GM12878 (cell line): ENCODE measurements around the gene CCIN. TPM values are rescaled to one million over a fixed set of nuclear protein-coding genes. Genes with fewer than 3 reads are reported as not detected.

ENCODE experiments used
- ATAC-seq: fragments of 200-7000 bp; cut with Tn5 transposase; 3 replicates; pipeline ENCODE4 v1.9.1; 2020; ENCODE audit warnings: mild to moderate bottlenecking, moderate library complexity
- BruUV-seq: library from RNA; stranded (reverse); fragments of 400-500 nt; replicated peaks from 2 replicates; lab custom pipeline; 2021; lab: Mats Ljungman, UMichigan
- CTCF ChIA-PET: fragments of 300-600 bp; sonication (Branson Sonifier 250); formaldehyde crosslinking; extraction: SDS; loops from one replicate; lab custom pipeline; 2021; ENCODE audit warnings: inconsistent platforms; lab: Yijun Ruan, JAX
- POLR2A ChIA-PET: fragments of 350-600 bp; formaldehyde crosslinking; extraction: SDS; loops from one replicate; lab custom pipeline; 2021; ENCODE audit warnings: inconsistent platforms; lab: Charles Lee
- RAD21 ChIA-PET: fragments of 300-600 bp; sonication (Branson Sonifier 250); formaldehyde crosslinking; loops from one replicate; lab custom pipeline; 2023; ENCODE audit warnings: antibody characterized with exemption; ENCODE audit not compliant: unreplicated experiment; lab: Charles Lee
- SMC1A ChIA-PET: fragments of 300-600 bp; sonication (Branson Sonifier 250); formaldehyde crosslinking; loops from one replicate; lab custom pipeline; 2023; ENCODE audit not compliant: unreplicated experiment, uncharacterized antibody; lab: Charles Lee
- DNase-seq: peaks from one replicate; pipeline ENCODE4 v3.0.0-alpha.2; 2011; ENCODE audit warnings: low read depth, low spot score
- FAIRE-seq: peaks from 3 replicates; lab custom pipeline; 2011; peaks lifted over from hg19 to GRCh38; lab: Jason Lieb, UNC
- H2AFZ ChIP-seq: 2 replicates; pipeline ENCODE4 v1.6.0; 2011; ENCODE audit warnings: low read depth, low read length, control low read depth; ENCODE audit not compliant: control insufficient read depth
- H3K27ac ChIP-seq: 2 replicates; pipeline ENCODE4 v1.5.1; 2011; ENCODE audit warnings: control low read depth; ENCODE audit not compliant: control insufficient read depth, insufficient read depth
- H3K27me3 ChIP-seq, 2 experiments: replicated peaks in 1 of 2; 2 replicates each; pipeline versions ENCODE4 v1.6.0 to v1.6.1; 2011; ENCODE audit warnings: low read length in 1 of 2; ENCODE audit not compliant: control insufficient read depth in 2 of 2, insufficient read depth in 2 of 2
- H3K36me3 ChIP-seq, 2 experiments: 2 replicates each; pipeline ENCODE4 v1.5.1; 2011; ENCODE audit warnings: low read length in 1 of 2; ENCODE audit not compliant: control insufficient read depth in 2 of 2, insufficient read depth in 2 of 2
- H3K4me1 ChIP-seq: 2 replicates; pipeline ENCODE4 v1.6.1; 2011; ENCODE audit warnings: mild to moderate bottlenecking, low read length, moderate library complexity, mixed read lengths; ENCODE audit not compliant: control insufficient read depth, insufficient read depth
- H3K4me2 ChIP-seq: 2 replicates; pipeline ENCODE4 v1.6.0; 2011; ENCODE audit warnings: control low read depth; ENCODE audit not compliant: control insufficient read depth, insufficient read depth
- H3K4me3 ChIP-seq: fragments of 200-600 bp; sonication (generic); 2 replicates; pipeline ENCODE4 v1.5.1; 2016
- H3K79me2 ChIP-seq: 2 replicates; pipeline ENCODE4 v1.6.0; 2011; ENCODE audit warnings: low read length; ENCODE audit not compliant: control insufficient read depth, insufficient read depth
- H3K9ac ChIP-seq: 2 replicates; pipeline ENCODE4 v1.8.0; 2011; ENCODE audit warnings: low read length, control low read depth, mixed read lengths; ENCODE audit not compliant: control insufficient read depth, insufficient read depth
- H3K9me3 ChIP-seq: replicated peaks from 3 replicates; pipeline ENCODE4 v1.5.1; 2011; ENCODE audit warnings: mild to moderate bottlenecking, low read length; ENCODE audit not compliant: control insufficient read depth, insufficient read depth
- H4K20me1 ChIP-seq: 2 replicates; pipeline ENCODE4 v1.6.0; 2011; ENCODE audit not compliant: control insufficient read depth, insufficient read depth
- BACH1 ChIP-seq: fragments of 450-650 bp; IDR thresholded peaks from 2 replicates; pipeline ENCODE4 v1.6.1; 2017; ENCODE audit warnings: mild to moderate bottlenecking, borderline replicate concordance
- BHLHE40 ChIP-seq, 2 experiments: fragments of 450-650 bp in 1 of 2; IDR thresholded peaks; 2 replicates each; pipeline ENCODE4 v1.6.1; 2011 to 2017; ENCODE audit warnings: low read depth in 2 of 2, borderline replicate concordance in 1 of 2, improper control_type of control experiment in 1 of 2, low read length in 1 of 2, mild to moderate bottlenecking in 1 of 2
- BMI1 ChIP-seq: fragments of 450-650 bp; IDR thresholded peaks from 2 replicates; pipeline ENCODE4 v1.6.1; 2016; ENCODE audit warnings: mild to moderate bottlenecking, moderate library complexity, borderline replicate concordance
- E4F1 ChIP-seq: fragments of 450-650 bp; IDR thresholded peaks from 2 replicates; pipeline ENCODE4 v1.6.1; 2018; ENCODE audit warnings: borderline replicate concordance, mild to moderate bottlenecking; ENCODE audit not compliant: partially characterized antibody
- FOXK2 ChIP-seq: fragments of 450-650 bp; IDR thresholded peaks from 2 replicates; pipeline ENCODE4 v1.6.1; 2017; ENCODE audit warnings: mild to moderate bottlenecking, moderate library complexity
- KLF5 ChIP-seq: fragments of 450-650 bp; IDR thresholded peaks from 2 replicates; pipeline ENCODE4 v1.6.1; 2014; ENCODE audit warnings: mild to moderate bottlenecking; ENCODE audit not compliant: partially characterized antibody
- NBN ChIP-seq: fragments of 450-650 bp; IDR thresholded peaks from 2 replicates; pipeline ENCODE4 v1.6.1; 2016
- RCOR1 ChIP-seq: conservative IDR thresholded peaks from 2 replicates; pipeline ENCODE4 v1.6.1; 2012; ENCODE audit warnings: low read depth, low read length, improper control_type of control experiment
- SRF ChIP-seq, 2 experiments: IDR thresholded peaks; 2 replicates each; pipeline ENCODE4 v1.6.1; 2011; ENCODE audit warnings: low read depth in 2 of 2, low read length in 2 of 2, mild to moderate bottlenecking in 1 of 2, moderate library complexity in 1 of 2
- TAF1 ChIP-seq: IDR thresholded peaks from 2 replicates; pipeline ENCODE4 v1.6.1; 2011; ENCODE audit warnings: mild to moderate bottlenecking, low read depth, low read length, borderline replicate concordance
- TCF12 ChIP-seq: IDR thresholded peaks from 2 replicates; pipeline ENCODE4 v1.6.1; 2011; ENCODE audit warnings: low read depth, mild to moderate bottlenecking, low read length
- ZNF274 ChIP-seq: IDR thresholded peaks from one replicate; pipeline ENCODE4 v1.8.0; 2011; ENCODE audit not compliant: insufficient read length, insufficient read depth
- ZZZ3 ChIP-seq: IDR thresholded peaks from 2 replicates; pipeline ENCODE4 v1.6.1; 2011; ENCODE audit warnings: low read depth; ENCODE audit not compliant: control insufficient read depth, insufficient read length
- WGBS: methylation state at CpG from one replicate; pipeline ENCODE4 v1.1.6; 2016; ENCODE audit warnings: low lambda C conversion rate; ENCODE audit not compliant: insufficient replicate concordance, insufficient coverage; ENCODE audit errors: missing lambda C conversion rate; 5-methylcytosine and 5-hydroxymethylcytosine counted together
- in situ Hi-C: fragments of 300-500 bp; cut with MboI; formaldehyde crosslinking; loops from 9 replicates; pipeline ENCODE4 v1.14.3; 2018; ENCODE audit warnings: mixed read lengths
- intact Hi-C: fragments of 100-400 bp; cut with micrococcal nuclease; formaldehyde crosslinking; loops from one replicate; pipeline ENCODE4 v1.14.2; 2022; ENCODE audit not compliant: unreplicated experiment
- polyA plus RNA-seq, 11 experiments: library from polyadenylated mRNA; depleted of rRNA in 4 of 11; unstranded in 6 of 11; stranded (reverse) in 5 of 11; fragments of >200 nt; fragmentation: Nextera tagmentation in 4 of 11; fragmentation: Illumina TruSeq in 1 of 11; extraction: Ambion mirVana in 4 of 11; extraction: Trizol in 1 of 11; gene quantifications; 1 replicate in 1 of 11; 2 replicates in 10 of 11; pipeline versions ENCODE4 v1.2.1 to v1.2.3, GENCODE V29; 2011 to 2016; ENCODE audit warnings: inconsistent platforms in 2 of 11, missing spikeins in 2 of 11, low read depth in 1 of 11
- total RNA-seq, 4 experiments: library from RNA; depleted of rRNA in 3 of 4; stranded (reverse); fragments of >200 nt in 3 of 4; fragmentation: Illumina TruSeq in 1 of 4; extraction: Trizol in 1 of 4; gene quantifications; 2 replicates each; pipeline versions ENCODE4 v1.2.1 to v1.2.3, GENCODE V29; 2013 to 2021
- TF ChIP-seq, protein P1 (sequence below): fragments of 450-650 bp; formaldehyde crosslinking; IDR thresholded peaks from 2 replicates; pipeline ENCODE4 v1.4.0; 2020; ENCODE audit warnings: mild to moderate bottlenecking, moderate library complexity
- TF ChIP-seq, protein P2 (sequence below): IDR thresholded peaks from 2 replicates; pipeline ENCODE4 v1.6.1; 2011; ENCODE audit warnings: low read depth, low read length, improper control_type of control experiment, borderline replicate concordance
- TF ChIP-seq, protein P3 (sequence below): IDR thresholded peaks from 2 replicates; pipeline ENCODE4 v1.6.1; 2012; ENCODE audit warnings: low read depth, low read length, improper control_type of control experiment

Gene CCIN
- total and polyA plus RNA-seq, 10 of the 15 experiments (the other 5 are each of a cell fraction or from before 2014, with no cell fraction given) = not detected

GRCh38 chr9:36149197-36149596, 20.0 kb upstream of the CCIN start:
- FAIRE-seq (no peak), ATAC-seq (no peak), DNase-seq (no peak)
- Histone ChIP-seq H2AFZ (no peak overlapping the region), H3K27ac (0 out of 2 replicates have a peak overlapping the region, but pooled peaks have one; percentile 6), H4K20me1 (no peaks in the 10 kb centered on the region), H3K9me3 (peaks cover 4% of the 10 kb centered on the region; the same call in 1 of the 3 replicates), H3K36me3 (no peaks in the 10 kb centered on the region), H3K9ac (no peak overlapping the region), H3K4me1 (peaks cover 65% of the 10 kb centered on the region), H3K4me3 (no peak overlapping the region), H3K79me2 (no peaks in the 10 kb centered on the region), H3K4me2 (peak overlapping the region; percentile 68), H3K27me3 (no peaks in the 10 kb centered on the region)
- BruUV-seq = no TSS peak
- CTCF ChIA-PET = interaction anchor here (0.6 to 1.7 kb wide), 4 partner anchors 15 to 157 kb away, joined by 3 to 8 read pairs (median 3); no protein-coding TSS in a partner anchor
- in situ Hi-C loops = no loop called here
- POLR2A ChIA-PET = no interaction called here
- intact Hi-C loops = no loop called here
- SMC1A ChIA-PET = interaction anchor here (1.4 to 1.5 kb wide), 2 partner anchors 20 to 44 kb away, joined by 5 read pairs; partner anchors contain the start of gene CCIN
- RAD21 ChIA-PET = interaction anchor here (1.0 kb wide), 1 partner anchor 17 kb away, joined by 4 read pairs; no protein-coding TSS in a partner anchor
- 75% methylated on average over 4 of the region's 4 CpGs for WGBS
- TF ChIP-seq BACH1 = no peak
- TF ChIP-seq ZNF274 = no peak
- TF ChIP-seq, protein P1, sequence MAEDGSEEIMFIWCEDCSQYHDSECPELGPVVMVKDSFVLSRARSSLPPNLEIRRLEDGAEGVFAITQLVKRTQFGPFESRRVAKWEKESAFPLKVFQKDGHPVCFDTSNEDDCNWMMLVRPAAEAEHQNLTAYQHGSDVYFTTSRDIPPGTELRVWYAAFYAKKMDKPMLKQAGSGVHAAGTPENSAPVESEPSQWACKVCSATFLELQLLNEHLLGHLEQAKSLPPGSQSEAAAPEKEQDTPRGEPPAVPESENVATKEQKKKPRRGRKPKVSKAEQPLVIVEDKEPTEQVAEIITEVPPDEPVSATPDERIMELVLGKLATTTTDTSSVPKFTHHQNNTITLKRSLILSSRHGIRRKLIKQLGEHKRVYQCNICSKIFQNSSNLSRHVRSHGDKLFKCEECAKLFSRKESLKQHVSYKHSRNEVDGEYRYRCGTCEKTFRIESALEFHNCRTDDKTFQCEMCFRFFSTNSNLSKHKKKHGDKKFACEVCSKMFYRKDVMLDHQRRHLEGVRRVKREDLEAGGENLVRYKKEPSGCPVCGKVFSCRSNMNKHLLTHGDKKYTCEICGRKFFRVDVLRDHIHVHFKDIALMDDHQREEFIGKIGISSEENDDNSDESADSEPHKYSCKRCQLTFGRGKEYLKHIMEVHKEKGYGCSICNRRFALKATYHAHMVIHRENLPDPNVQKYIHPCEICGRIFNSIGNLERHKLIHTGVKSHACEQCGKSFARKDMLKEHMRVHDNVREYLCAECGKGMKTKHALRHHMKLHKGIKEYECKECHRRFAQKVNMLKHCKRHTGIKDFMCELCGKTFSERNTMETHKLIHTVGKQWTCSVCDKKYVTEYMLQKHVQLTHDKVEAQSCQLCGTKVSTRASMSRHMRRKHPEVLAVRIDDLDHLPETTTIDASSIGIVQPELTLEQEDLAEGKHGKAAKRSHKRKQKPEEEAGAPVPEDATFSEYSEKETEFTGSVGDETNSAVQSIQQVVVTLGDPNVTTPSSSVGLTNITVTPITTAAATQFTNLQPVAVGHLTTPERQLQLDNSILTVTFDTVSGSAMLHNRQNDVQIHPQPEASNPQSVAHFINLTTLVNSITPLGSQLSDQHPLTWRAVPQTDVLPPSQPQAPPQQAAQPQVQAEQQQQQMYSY (CRISPR knock-in tag) = no peak
- TF ChIP-seq TAF1 = no peak
- no peak for TF ChIP-seq KLF5
- no peak for TF ChIP-seq NBN
- TF ChIP-seq RCOR1 = no peak
- TF ChIP-seq E4F1 = no peak
- TF ChIP-seq FOXK2 = no peak
- no peak for TF ChIP-seq BHLHE40 (IDR thresholded peaks at IDR 0.05; ENCODE audit: borderline replicate concordance in 1 of 2, low read depth in 2 of 2, low read length in 1 of 2)
- TF ChIP-seq, protein P2, sequence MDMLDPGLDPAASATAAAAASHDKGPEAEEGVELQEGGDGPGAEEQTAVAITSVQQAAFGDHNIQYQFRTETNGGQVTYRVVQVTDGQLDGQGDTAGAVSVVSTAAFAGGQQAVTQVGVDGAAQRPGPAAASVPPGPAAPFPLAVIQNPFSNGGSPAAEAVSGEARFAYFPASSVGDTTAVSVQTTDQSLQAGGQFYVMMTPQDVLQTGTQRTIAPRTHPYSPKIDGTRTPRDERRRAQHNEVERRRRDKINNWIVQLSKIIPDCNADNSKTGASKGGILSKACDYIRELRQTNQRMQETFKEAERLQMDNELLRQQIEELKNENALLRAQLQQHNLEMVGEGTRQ = no peak
- TF ChIP-seq BMI1 = no peak
- TF ChIP-seq, protein P3, sequence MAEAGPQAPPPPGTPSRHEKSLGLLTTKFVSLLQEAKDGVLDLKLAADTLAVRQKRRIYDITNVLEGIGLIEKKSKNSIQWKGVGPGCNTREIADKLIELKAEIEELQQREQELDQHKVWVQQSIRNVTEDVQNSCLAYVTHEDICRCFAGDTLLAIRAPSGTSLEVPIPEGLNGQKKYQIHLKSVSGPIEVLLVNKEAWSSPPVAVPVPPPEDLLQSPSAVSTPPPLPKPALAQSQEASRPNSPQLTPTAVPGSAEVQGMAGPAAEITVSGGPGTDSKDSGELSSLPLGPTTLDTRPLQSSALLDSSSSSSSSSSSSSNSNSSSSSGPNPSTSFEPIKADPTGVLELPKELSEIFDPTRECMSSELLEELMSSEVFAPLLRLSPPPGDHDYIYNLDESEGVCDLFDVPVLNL = no peak
- no peak for TF ChIP-seq ZZZ3
- no peak for TF ChIP-seq TCF12
- no peak for TF ChIP-seq SRF (IDR thresholded peaks at IDR 0.05; ENCODE audit: low read depth in 2 of 2, low read length in 2 of 2)
